ENCODE measurements around the gene LETM1. TPM values are rescaled to one million over a fixed set of nuclear protein-coding genes. Genes with fewer than 3 reads are reported as not detected.

Gene LETM1
- polyA plus RNA-seq (2012; ENCODE audit: low read depth, missing spikeins) = 17.0 TPM

GRCh38 chr4:1856071-1856942, at the start of gene LETM1:
Gene LETM1 (minus strand): TSS chr4:1856156. CDS start chr4:1855950, 206 bp downstream.
- DNase-seq (ENCODE audit: insufficient read length, low spot score) (peak; percentile 97), FAIRE-seq (peak; percentile 100)
- TF ChIP-seq TAF1 (IDR thresholded peaks at IDR 0.05; ENCODE audit: low read depth, low read length) (peak; percentile 32; the same call in 1 of the 2 replicates), PAX5 (IDR thresholded peaks at IDR 0.05; ENCODE audit: insufficient read depth, low read length, severe bottlenecking) (no peak), POU2F2 (IDR thresholded peaks at IDR 0.05; ENCODE audit: low read depth, low read length) (no peak), POLR2AphosphoS5 (IDR thresholded peaks at IDR 0.05; ENCODE audit: low read depth, low read length) (0 out of 2 replicates have a peak, but pooled peaks have one; percentile 49), POLR2A (IDR thresholded peaks at IDR 0.05; ENCODE audit: low read depth, low read length) (peak; percentile 57; the same call in 1 of the 2 replicates), SPI1 (IDR thresholded peaks at IDR 0.05; ENCODE audit: low read depth, low read length) (no peak)

GRCh38 chr4:1904042-1904441, 48.1 kb upstream of the LETM1 start:
- FAIRE-seq (no peak), DNase-seq (ENCODE audit: insufficient read length, low spot score) (no peak)
- no peak for TF ChIP-seq POU2F2 (IDR thresholded peaks at IDR 0.05; ENCODE audit: low read depth, low read length)
- no peak for TF ChIP-seq PAX5 (IDR thresholded peaks at IDR 0.05; ENCODE audit: insufficient read depth, low read length, severe bottlenecking)
- no peak for TF ChIP-seq POLR2AphosphoS5 (IDR thresholded peaks at IDR 0.05; ENCODE audit: low read depth, low read length)
- TF ChIP-seq POLR2A (IDR thresholded peaks at IDR 0.05; ENCODE audit: low read depth, low read length) = no peak
- TF ChIP-seq TAF1 (IDR thresholded peaks at IDR 0.05; ENCODE audit: low read depth, low read length) = no peak
- TF ChIP-seq SPI1 (IDR thresholded peaks at IDR 0.05; ENCODE audit: low read depth, low read length) = no peak

- FAIRE-seq (no peak), DNase-seq (ENCODE audit: insufficient read length, low spot score) (no peak)
- TF ChIP-seq PAX5 (IDR thresholded peaks at IDR 0.05; ENCODE audit: insufficient read depth, low read length, severe bottlenecking) = no peak
- TF ChIP-seq POLR2AphosphoS5 (IDR thresholded peaks at IDR 0.05; ENCODE audit: low read depth, low read length) = no peak
- no peak for TF ChIP-seq SPI1 (IDR thresholded peaks at IDR 0.05; ENCODE audit: low read depth, low read length)
- no peak for TF ChIP-seq POLR2A (IDR thresholded peaks at IDR 0.05; ENCODE audit: low read depth, low read length)
- TF ChIP-seq TAF1 (IDR thresholded peaks at IDR 0.05; ENCODE audit: low read depth, low read length) = no peak
- TF ChIP-seq POU2F2 (IDR thresholded peaks at IDR 0.05; ENCODE audit: low read depth, low read length) = no peak
Observed at GRCh38 chr4:1903035-1903434, 47.1 kb upstream of the LETM1 start.

- TF ChIP-seq POLR2AphosphoS5 (IDR thresholded peaks at IDR 0.05; ENCODE audit: low read depth, low read length) (no peak), POLR2A (IDR thresholded peaks at IDR 0.05; ENCODE audit: low read depth, low read length) (no peak), PAX5 (IDR thresholded peaks at IDR 0.05; ENCODE audit: insufficient read depth, low read length, severe bottlenecking) (no peak), POU2F2 (IDR thresholded peaks at IDR 0.05; ENCODE audit: low read depth, low read length) (no peak), SPI1 (IDR thresholded peaks at IDR 0.05; ENCODE audit: low read depth, low read length) (no peak), TAF1 (IDR thresholded peaks at IDR 0.05; ENCODE audit: low read depth, low read length) (no peak)
- FAIRE-seq (no peak), DNase-seq (ENCODE audit: insufficient read length, low spot score) (no peak)
Observed at GRCh38 chr4:1902243-1902642, 46.3 kb upstream of the LETM1 start.

GRCh38 chr4:1901127-1901526, 45.2 kb upstream of the LETM1 start:
- no peak for FAIRE-seq
- no peak for DNase-seq (ENCODE audit: insufficient read length, low spot score)
- no peak for TF ChIP-seq POU2F2 (IDR thresholded peaks at IDR 0.05; ENCODE audit: low read depth, low read length)
- TF ChIP-seq PAX5 (IDR thresholded peaks at IDR 0.05; ENCODE audit: insufficient read depth, low read length, severe bottlenecking) = no peak
- no peak for TF ChIP-seq SPI1 (IDR thresholded peaks at IDR 0.05; ENCODE audit: low read depth, low read length)
- no peak for TF ChIP-seq POLR2A (IDR thresholded peaks at IDR 0.05; ENCODE audit: low read depth, low read length)
- TF ChIP-seq TAF1 (IDR thresholded peaks at IDR 0.05; ENCODE audit: low read depth, low read length) = no peak

GRCh38 chr4:1900624-1901023, 44.7 kb upstream of the LETM1 start:
- TF ChIP-seq PAX5 (IDR thresholded peaks at IDR 0.05; ENCODE audit: insufficient read depth, low read length, severe bottlenecking) (no peak), TAF1 (IDR thresholded peaks at IDR 0.05; ENCODE audit: low read depth, low read length) (no peak), POU2F2 (IDR thresholded peaks at IDR 0.05; ENCODE audit: low read depth, low read length) (no peak), POLR2AphosphoS5 (IDR thresholded peaks at IDR 0.05; ENCODE audit: low read depth, low read length) (no peak), POLR2A (IDR thresholded peaks at IDR 0.05; ENCODE audit: low read depth, low read length) (no peak), SPI1 (IDR thresholded peaks at IDR 0.05; ENCODE audit: low read depth, low read length) (no peak)
- FAIRE-seq (no peak), DNase-seq (ENCODE audit: insufficient read length, low spot score) (no peak)

- FAIRE-seq (no peak), DNase-seq (ENCODE audit: insufficient read length, low spot score) (no peak)
- TF ChIP-seq POU2F2 (IDR thresholded peaks at IDR 0.05; ENCODE audit: low read depth, low read length) (no peak), POLR2A (IDR thresholded peaks at IDR 0.05; ENCODE audit: low read depth, low read length) (no peak), POLR2AphosphoS5 (IDR thresholded peaks at IDR 0.05; ENCODE audit: low read depth, low read length) (no peak), TAF1 (IDR thresholded peaks at IDR 0.05; ENCODE audit: low read depth, low read length) (no peak), PAX5 (IDR thresholded peaks at IDR 0.05; ENCODE audit: insufficient read depth, low read length, severe bottlenecking) (no peak), SPI1 (IDR thresholded peaks at IDR 0.05; ENCODE audit: low read depth, low read length) (no peak)
Observed at GRCh38 chr4:1900087-1900433, 44.1 kb upstream of the LETM1 start.

GRCh38 chr4:1899149-1900086, 43.5 kb upstream of the LETM1 start:
- TF ChIP-seq TAF1 (IDR thresholded peaks at IDR 0.05; ENCODE audit: low read depth, low read length) = no peak
- 0 out of 2 replicates have a peak, but pooled peaks have one; percentile 48 for TF ChIP-seq POU2F2 (IDR thresholded peaks at IDR 0.05; ENCODE audit: low read depth, low read length)
- DNase-seq (ENCODE audit: insufficient read length, low spot score) (peak; percentile 61), FAIRE-seq (peak; percentile 92)

- no peak for FAIRE-seq
- no peak for DNase-seq (ENCODE audit: insufficient read length, low spot score)
- TF ChIP-seq SPI1 (IDR thresholded peaks at IDR 0.05; ENCODE audit: low read depth, low read length) (peak; percentile 41; the same call in 1 of the 2 replicates), POLR2A (IDR thresholded peaks at IDR 0.05; ENCODE audit: low read depth, low read length) (no peak)
Observed at GRCh38 chr4:1898681-1899080, 42.7 kb upstream of the LETM1 start.
